ENCODE measurements around the gene CTNNA2. TPM values are rescaled to one million over a fixed set of nuclear protein-coding genes. Genes with fewer than 3 reads are reported as not detected.

CTNNA2 gene
- total and polyA plus RNA-seq, 11 donors: 0.20 to 0.81 TPM; not detected in 9

DNA sequence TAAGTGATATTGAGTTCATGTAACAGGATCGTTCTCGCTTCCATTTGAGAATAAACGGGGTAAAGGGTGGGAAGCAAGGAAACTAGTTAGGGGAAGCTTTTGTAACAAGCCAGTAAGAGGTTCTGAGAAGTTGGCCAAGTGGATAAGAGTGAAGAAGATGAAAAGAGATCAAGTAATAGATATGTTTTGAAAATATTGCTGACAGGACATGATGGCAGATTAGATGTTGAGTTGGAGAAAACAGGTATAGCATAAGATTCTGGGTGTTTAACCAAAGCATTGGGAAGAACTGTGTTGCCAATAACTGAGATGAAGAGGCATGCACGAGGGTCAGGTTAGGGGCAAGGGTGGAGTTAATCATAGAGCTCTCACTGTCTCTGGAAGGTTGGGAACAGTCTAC lies 1121.7 kb downstream of the CTNNA2 start:
- H3K4me1 ChIP-seq: no peaks in the 10 kb centered on the region
- no peaks in the 10 kb centered on the region for H3K36me3 ChIP-seq
- H3K4me3 ChIP-seq: no peak overlapping the region
- DNase-seq (no peak), ATAC-seq (no peak)
- WGBS, 4 donors: 71 to 75% (median 74%) methylated on average over 4 of the region's 4 CpGs
- no peak overlapping the region for H3K27ac ChIP-seq
- H3K9me3 ChIP-seq: no peaks in the 10 kb centered on the region
- TF ChIP-seq, protein P1, sequence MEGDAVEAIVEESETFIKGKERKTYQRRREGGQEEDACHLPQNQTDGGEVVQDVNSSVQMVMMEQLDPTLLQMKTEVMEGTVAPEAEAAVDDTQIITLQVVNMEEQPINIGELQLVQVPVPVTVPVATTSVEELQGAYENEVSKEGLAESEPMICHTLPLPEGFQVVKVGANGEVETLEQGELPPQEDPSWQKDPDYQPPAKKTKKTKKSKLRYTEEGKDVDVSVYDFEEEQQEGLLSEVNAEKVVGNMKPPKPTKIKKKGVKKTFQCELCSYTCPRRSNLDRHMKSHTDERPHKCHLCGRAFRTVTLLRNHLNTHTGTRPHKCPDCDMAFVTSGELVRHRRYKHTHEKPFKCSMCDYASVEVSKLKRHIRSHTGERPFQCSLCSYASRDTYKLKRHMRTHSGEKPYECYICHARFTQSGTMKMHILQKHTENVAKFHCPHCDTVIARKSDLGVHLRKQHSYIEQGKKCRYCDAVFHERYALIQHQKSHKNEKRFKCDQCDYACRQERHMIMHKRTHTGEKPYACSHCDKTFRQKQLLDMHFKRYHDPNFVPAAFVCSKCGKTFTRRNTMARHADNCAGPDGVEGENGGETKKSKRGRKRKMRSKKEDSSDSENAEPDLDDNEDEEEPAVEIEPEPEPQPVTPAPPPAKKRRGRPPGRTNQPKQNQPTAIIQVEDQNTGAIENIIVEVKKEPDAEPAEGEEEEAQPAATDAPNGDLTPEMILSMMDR (IDR thresholded peaks at IDR 0.05): no peak
- no peak for TF ChIP-seq POLR2A (IDR thresholded peaks at IDR 0.05)
- intact Hi-C loops (cut with DNase I): no loop called here
- H3K27me3 ChIP-seq: no peaks in the 10 kb centered on the region

DNA sequence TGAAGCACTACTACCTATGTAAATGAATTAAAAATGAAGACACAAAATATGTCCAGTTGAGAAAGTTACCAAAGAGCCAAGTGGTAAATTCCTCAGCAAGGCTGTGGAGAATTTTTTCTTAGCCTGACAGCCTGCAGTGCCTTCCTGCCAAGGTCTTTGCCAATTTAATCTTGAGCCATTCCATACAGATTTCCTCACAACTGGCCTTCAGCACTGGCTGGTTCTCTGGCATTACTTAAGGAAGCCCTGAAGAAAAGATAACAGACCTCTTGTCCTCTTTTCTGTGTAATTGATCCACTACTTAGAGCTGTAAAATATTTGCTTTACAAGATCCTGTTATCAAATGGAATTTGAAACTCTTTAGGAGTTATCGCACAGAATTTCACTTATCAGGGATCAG lies 1125.9 kb downstream of the CTNNA2 start:
- H3K27me3 ChIP-seq: no peaks in the 10 kb centered on the region
- intact Hi-C loops (cut with DNase I): no loop called here
- no peak overlapping the region for H3K4me3 ChIP-seq
- H3K4me1 ChIP-seq: no peaks in the 10 kb centered on the region
- no peak for DNase-seq
- TF ChIP-seq, protein P1 (IDR thresholded peaks at IDR 0.05): no peak
- TF ChIP-seq POLR2A (IDR thresholded peaks at IDR 0.05): no peak
- WGBS, 4 donors: 13 to 20% (median 16%) methylated on average over 1 of the region's 1 CpG
- no peaks in the 10 kb centered on the region for H3K36me3 ChIP-seq
- no peak for ATAC-seq
- H3K27ac ChIP-seq: no peak overlapping the region
- no peaks in the 10 kb centered on the region for H3K9me3 ChIP-seq

GRCh38 chr2:80642465-80642864 lies 1129.6 kb downstream of the CTNNA2 start:
- Histone ChIP-seq H3K36me3 (no peaks in the 10 kb centered on the region), H3K9me3 (no peaks in the 10 kb centered on the region), H3K27me3 (no peaks in the 10 kb centered on the region), H3K27ac (no peak overlapping the region), H3K4me3 (no peak overlapping the region), H3K4me1 (no peaks in the 10 kb centered on the region)
- DNase-seq (no peak), ATAC-seq (no peak)
- intact Hi-C loops (cut with DNase I): no loop called here
- WGBS, 4 donors: 62 to 74% (median 70%) methylated on average over 2 of the region's 2 CpGs
- TF ChIP-seq POLR2A (IDR thresholded peaks at IDR 0.05): no peak
- TF ChIP-seq, protein P1 (IDR thresholded peaks at IDR 0.05): no peak

GRCh38 chr2:80643598-80643997 lies 1130.7 kb downstream of the CTNNA2 start:
- H3K4me1 ChIP-seq: no peaks in the 10 kb centered on the region
- H3K9me3 ChIP-seq: no peaks in the 10 kb centered on the region
- H3K27ac ChIP-seq: no peak overlapping the region
- H3K4me3 ChIP-seq: no peak overlapping the region
- ATAC-seq: no peak
- no peak for DNase-seq
- no peak for TF ChIP-seq POLR2A (IDR thresholded peaks at IDR 0.05)
- TF ChIP-seq, protein P1 (IDR thresholded peaks at IDR 0.05): no peak
- H3K27me3 ChIP-seq: no peaks in the 10 kb centered on the region
- intact Hi-C loops (cut with DNase I): no loop called here
- no peaks in the 10 kb centered on the region for H3K36me3 ChIP-seq
